Ascending aorta (tissue), 2 donors: ENCODE measurements around the gene TRAPPC5. TPM values are rescaled to one million over a fixed set of nuclear protein-coding genes. Genes with fewer than 3 reads are reported as not detected.

Source experiments
- DNase-seq, 2 donors: peaks; one replicate each; pipeline ENCODE4 v3.0.0-alpha.2; 2019; ENCODE audit warnings: low spot score in 2 of 2
- H3K27ac ChIP-seq, 2 donors: fragments of 200-600 bp; sonication (generic); one replicate each; pipeline ENCODE4 v1.5.1; 2016 to 2017; ENCODE audit warnings: mild to moderate bottlenecking in 1 of 2
- H3K27me3 ChIP-seq: fragments of 200-600 bp; sonication (generic); one replicate; pipeline ENCODE4 v1.5.1; 2017
- H3K36me3 ChIP-seq, 2 donors: fragments of 200-600 bp; sonication (generic); one replicate each; pipeline ENCODE4 v1.5.1; 2016
- H3K4me1 ChIP-seq, 2 donors: fragments of 200-600 bp; sonication (generic); one replicate each; pipeline ENCODE4 v1.5.1; 2016 to 2017; ENCODE audit warnings: mild to moderate bottlenecking in 1 of 2
- H3K4me3 ChIP-seq, 2 donors: fragments of 200-600 bp; sonication (generic); one replicate each; pipeline ENCODE4 v1.5.1; 2016 to 2017; ENCODE audit warnings: mild to moderate bottlenecking in 1 of 2
- H3K9me3 ChIP-seq, 2 donors: fragments of 200-600 bp; sonication (generic); one replicate each; pipeline ENCODE4 v1.5.1; 2016
- CTCF ChIP-seq, 3 experiments: fragments of 200-600 bp in 2 of 3; fragments of 450-650 bp in 1 of 3; sonication (generic) in 2 of 3; IDR thresholded peaks; one replicate each; pipeline ENCODE4 v1.5.1; 2016 to 2019; ENCODE audit warnings: antibody characterized with exemption in 3 of 3, mild to moderate bottlenecking in 1 of 3, moderate library complexity in 1 of 3
- intact Hi-C: fragments of 100-400 bp; cut with DNase I; formaldehyde crosslinking; loops from one replicate; pipeline ENCODE4 v1.15.1; 2023
- total RNA-seq: library from RNA; depleted of rRNA; stranded (reverse); fragments of >200 nt; gene quantifications from one replicate; pipeline ENCODE4 v1.1.0, GENCODE V29; 2016

TRAPPC5 gene
- total RNA-seq, 1 donor from 2014 or later = 166 TPM

DNA sequence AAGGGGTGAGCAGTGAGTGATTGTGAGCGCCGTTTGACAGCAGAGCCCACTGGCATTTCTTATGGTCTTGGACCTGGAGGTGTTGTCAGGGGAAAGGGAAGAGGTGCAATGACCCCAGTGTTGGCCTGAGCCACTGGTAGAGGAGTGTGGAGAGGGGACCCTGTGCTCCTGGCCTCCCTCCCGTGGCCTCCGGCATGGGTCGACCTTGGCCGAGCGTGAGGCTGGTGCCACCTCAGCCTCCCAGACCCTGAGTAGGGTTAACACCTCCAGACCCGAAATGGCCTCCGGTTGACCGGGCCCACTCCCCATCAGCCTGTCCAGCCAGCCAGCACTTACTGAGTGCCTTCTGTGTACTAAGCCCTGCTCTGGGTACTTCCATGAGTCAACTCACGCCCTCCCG lies 6.5 kb downstream of the TRAPPC5 start:
- Histone ChIP-seq H3K27me3 (no peaks in the 10 kb centered on the region), H3K27ac (no peak overlapping the region), H3K9me3 (no peaks in the 10 kb centered on the region), H3K4me3 (no peak overlapping the region), H3K4me1 (peaks cover 1% of the 10 kb centered on the region in 2 donors), H3K36me3 (peaks cover 27 to 31% of the 10 kb centered on the region in 2 donors)
- DNase-seq = no peak
- intact Hi-C loops = no loop called here
- no peak for TF ChIP-seq CTCF (IDR thresholded peaks at IDR 0.05)

DNA sequence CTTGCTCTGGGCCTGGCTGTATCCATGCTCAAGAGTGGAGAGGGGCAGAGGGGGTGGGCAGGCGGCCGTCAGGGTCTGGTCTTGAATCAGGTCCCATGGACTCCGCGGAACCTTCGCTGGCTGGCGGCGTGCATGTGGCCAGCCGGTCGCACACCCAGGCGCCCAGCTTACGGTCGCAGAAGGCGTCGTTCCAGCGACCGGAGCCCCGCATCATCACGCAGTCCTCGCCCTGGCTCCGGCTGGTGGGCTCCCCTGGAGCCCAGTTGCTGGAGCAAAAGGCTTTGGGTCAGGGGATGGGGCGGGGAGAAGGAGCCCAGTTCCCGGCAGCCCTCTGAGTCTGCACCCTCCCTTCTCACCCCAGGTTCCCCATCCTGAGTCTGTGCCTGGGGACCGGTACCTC lies 8.5 kb downstream of the TRAPPC5 start:
- Histone ChIP-seq H3K9me3 (no peaks in the 10 kb centered on the region), H3K36me3 (peaks cover 9 to 13% of the 10 kb centered on the region in 2 donors), H3K4me1 (no peaks in the 10 kb centered on the region), H3K27ac (no peak overlapping the region), H3K4me3 (no peak overlapping the region), H3K27me3 (no peaks in the 10 kb centered on the region)
- TF ChIP-seq CTCF (IDR thresholded peaks at IDR 0.05) = no peak
- intact Hi-C loops = no loop called here
- DNase-seq = no peak

DNA sequence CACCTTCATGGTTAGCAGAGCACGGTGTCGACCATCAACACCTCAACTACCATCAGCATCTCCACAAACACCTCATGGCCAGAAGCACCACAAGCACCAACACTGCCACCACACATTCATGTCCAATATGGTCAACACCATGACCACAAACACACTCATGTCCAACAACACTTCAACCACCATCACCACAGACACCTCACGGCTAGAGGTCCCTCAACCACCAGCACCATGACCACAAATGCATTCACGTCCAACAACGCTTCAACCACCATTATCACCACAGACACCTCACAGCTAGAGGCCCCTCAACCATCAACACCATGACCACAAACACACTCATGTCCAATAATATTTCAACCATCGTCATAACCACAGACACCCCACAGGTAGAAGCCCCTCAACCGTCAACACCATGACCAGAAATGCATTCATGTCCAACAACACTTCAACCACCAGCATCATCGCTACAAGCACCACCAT lies 10.2 kb downstream of the TRAPPC5 start:
- Histone ChIP-seq H3K27me3 (no peaks in the 10 kb centered on the region), H3K27ac (no peak overlapping the region), H3K4me3 (no peak overlapping the region), H3K9me3 (no peaks in the 10 kb centered on the region), H3K36me3 (no peaks in the 10 kb centered on the region), H3K4me1 (no peaks in the 10 kb centered on the region)
- intact Hi-C loops = no loop called here
- no peak for TF ChIP-seq CTCF (IDR thresholded peaks at IDR 0.05)
- DNase-seq = no peak

DNA sequence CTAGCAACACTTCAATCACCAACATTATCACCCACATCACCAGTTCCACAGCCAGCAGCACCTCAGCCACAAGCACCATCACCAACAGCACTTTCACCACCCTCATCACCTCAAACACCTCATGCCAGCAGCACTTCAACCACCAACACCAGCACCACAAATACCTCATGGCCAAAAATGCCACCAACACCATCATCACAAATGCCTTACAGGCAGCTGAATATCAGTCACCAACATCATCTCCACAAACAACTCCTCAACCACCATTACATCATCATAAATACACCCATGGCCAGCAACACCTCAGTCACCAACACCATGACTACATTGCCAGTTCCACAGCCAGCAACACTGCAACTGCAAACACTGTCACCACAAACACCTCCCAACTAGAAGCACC lies 10.9 kb downstream of the TRAPPC5 start:
- TF ChIP-seq CTCF (IDR thresholded peaks at IDR 0.05) = no peak
- H3K27ac ChIP-seq = no peak overlapping the region
- H3K4me1 ChIP-seq = no peaks in the 10 kb centered on the region
- no peaks in the 10 kb centered on the region for H3K27me3 ChIP-seq
- H3K9me3 ChIP-seq = no peaks in the 10 kb centered on the region
- H3K4me3 ChIP-seq = no peak overlapping the region
- no peak for DNase-seq
- no peaks in the 10 kb centered on the region for H3K36me3 ChIP-seq
- intact Hi-C loops = no loop called here

DNA sequence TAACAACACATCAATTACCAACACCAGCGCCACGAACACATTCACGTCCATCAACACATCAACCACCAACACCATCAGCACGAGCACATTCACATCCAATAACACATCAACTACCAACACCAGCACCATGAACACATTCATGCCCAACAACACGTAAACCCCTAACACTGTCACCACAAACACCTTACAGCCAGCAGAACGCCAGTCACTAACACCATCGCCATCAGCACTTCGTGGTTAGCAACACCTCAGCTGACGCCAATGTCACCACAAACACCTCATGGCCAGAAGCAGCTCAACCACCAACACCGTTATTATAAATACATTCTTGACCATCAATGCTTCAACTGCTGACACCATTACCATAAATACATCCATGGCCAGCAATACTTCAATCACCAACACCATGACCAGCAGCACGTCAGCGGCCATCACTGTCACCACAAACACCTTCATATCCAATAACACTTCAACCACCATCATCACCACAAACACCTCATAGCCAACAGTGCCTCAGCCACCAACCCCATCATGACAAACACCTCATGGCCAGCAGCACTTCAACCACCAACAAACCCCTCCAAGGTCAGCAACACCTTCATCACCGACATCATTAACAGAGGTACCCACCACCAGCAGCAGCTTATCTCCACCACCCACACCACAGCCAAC lies 11.9 kb downstream of the TRAPPC5 start:
- Histone ChIP-seq H3K27me3 (no peaks in the 10 kb centered on the region), H3K4me1 (no peaks in the 10 kb centered on the region), H3K36me3 (no peaks in the 10 kb centered on the region), H3K9me3 (no peaks in the 10 kb centered on the region), H3K27ac (no peak overlapping the region), H3K4me3 (no peak overlapping the region)
- TF ChIP-seq CTCF (IDR thresholded peaks at IDR 0.05) = no peak
- DNase-seq = no peak
- intact Hi-C loops = no loop called here

DNA sequence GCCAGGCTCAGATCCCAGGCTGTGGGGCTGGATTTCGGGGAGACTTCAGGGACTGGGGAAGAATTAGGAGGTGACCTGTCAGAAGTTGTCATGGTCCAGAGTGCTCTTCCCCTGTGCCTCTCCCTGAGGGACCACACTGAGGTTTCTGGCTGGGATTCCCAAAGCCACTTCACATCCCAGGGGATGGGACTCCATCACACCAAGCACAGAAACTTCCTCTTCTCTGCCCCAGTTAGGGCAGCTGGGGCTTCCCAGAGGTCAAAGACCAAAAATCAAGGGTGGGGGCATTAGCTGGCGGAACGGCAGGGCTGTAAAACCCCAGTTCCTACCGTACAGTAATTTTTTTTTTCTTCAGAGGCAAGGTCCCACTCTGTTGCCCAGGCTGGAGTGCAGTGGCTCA lies 13.9 kb downstream of the TRAPPC5 start:
- Histone ChIP-seq H3K4me3 (no peak overlapping the region), H3K4me1 (no peaks in the 10 kb centered on the region), H3K27me3 (no peaks in the 10 kb centered on the region), H3K36me3 (no peaks in the 10 kb centered on the region), H3K27ac (no peak overlapping the region), H3K9me3 (no peaks in the 10 kb centered on the region)
- TF ChIP-seq CTCF (IDR thresholded peaks at IDR 0.05) = no peak
- intact Hi-C loops = no loop called here
- DNase-seq = no peak
